Measurements from ENCODE around the gene CYB561. TPM values are rescaled to one million over a fixed set of nuclear protein-coding genes. Genes with fewer than 3 reads are reported as not detected.

Gene CYB561
- total RNA-seq, 1 donor = 5.1 TPM

DNA sequence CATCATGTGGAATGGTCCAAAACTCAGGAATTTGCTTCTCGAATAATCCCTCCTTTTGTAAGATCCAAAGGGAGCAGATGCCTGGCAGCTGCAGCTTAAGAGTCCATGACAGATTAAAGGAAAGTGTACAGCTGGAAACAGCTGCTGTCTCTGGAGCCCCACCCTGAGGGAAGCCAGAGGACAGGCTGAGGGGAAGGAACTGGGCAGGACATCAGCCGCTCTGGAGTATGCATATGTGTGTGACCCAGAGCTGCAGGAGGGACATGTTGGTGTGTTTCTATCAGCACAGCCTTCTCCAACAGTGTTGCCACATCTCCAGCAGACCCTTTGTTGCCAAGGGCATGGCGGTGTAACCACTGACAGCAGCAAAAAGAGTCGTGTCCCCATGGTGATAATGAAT, 46.2 kb downstream of the CYB561 start:
- Histone ChIP-seq H3K4me3 (ENCODE audit: low read length) (no peak overlapping the region), H3K9me3 (ENCODE audit: low read depth, low read length) (no peaks in the 10 kb centered on the region), H3K4me1 (ENCODE audit: insufficient read depth, low read length) (no peaks in the 10 kb centered on the region), H3K27me3 (ENCODE audit: insufficient read depth, low read length) (no peaks in the 10 kb centered on the region)

DNA sequence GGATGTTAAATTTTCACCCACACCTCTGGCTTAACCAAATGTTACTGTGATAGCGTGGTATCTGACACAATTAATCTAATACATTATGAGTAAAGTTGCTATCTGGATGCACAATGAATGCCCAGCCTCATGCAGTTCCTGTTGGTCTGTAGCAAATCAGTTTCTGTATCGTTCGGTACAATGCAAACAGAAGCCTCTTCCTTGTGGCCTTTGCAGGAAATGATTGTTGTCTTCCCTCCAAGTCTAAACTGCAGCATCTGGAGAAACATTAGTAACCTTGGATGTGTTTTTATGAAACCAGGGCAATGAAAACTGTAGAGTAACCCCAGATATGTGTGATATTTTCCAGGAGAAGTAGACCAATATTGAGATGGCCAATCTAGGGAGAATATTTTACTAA, 46.8 kb downstream of the CYB561 start:
- no peaks in the 10 kb centered on the region for H3K9me3 ChIP-seq (ENCODE audit: low read depth, low read length)

DNA sequence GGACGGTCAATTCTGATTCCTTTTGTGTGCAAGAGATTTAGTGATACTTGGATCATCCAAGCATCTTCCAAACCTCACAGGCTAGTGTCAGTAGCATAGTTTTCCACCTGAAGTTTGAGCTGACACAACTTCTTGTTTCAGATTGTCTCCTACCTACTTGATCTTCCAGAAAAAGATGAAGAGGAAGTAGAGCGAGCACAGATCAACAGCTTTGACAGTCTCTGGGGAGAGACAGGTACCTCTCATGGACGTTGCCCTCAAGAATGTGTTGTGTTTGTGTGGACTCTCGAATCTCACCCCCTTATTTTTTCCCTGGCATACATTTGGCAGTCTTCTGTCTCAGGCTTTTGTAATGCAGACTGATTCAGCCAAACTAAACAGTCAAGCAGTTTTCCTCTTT, 47.4 kb downstream of the CYB561 start:
- no peaks in the 10 kb centered on the region for H3K27me3 ChIP-seq (ENCODE audit: insufficient read depth, low read length)

More for the DNA sequence above, 46.8 kb downstream of the CYB561 start:
- Histone ChIP-seq H3K4me3 (ENCODE audit: low read length) (no peak overlapping the region), H3K4me1 (ENCODE audit: insufficient read depth, low read length) (no peaks in the 10 kb centered on the region), H3K27me3 (ENCODE audit: insufficient read depth, low read length) (no peaks in the 10 kb centered on the region)

DNA sequence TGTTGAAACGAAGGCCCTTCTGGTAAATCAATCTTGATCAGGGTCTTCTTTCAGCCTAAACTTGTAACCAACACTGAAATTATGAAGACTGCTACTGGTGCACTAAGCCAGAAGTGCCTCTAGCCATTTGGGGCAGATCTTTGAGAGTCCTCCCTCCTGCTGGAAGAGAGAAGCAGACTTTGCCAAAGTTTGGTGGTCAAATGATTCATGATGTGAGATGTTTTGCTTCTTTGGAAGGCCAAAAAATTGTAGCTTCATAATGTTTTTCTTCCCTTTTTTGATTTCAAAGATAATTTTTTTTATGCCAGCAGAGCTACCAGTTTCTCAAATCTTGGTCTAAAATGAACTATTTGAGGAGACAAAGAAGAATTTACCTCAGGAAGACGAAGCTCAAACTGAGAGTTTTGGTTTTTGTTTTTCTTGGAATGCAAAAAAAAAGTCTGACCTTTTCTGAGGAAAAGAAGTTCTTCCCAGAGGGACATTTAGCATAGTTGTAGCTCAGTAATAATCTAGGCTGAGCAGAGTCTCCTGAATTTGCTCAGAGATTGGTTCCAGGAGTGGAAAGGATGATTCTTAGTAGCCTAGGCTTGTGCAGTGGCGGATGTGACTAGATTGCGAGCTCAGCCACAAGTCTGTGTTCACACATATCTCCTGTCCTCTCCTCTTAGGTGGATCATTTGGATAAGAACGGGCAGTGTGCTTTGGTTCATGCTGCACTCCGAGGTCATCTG, 50.9 kb downstream of the CYB561 start:
- H3K4me3 ChIP-seq (ENCODE audit: low read length) = no peak overlapping the region
- H3K9me3 ChIP-seq (ENCODE audit: low read depth, low read length) = no peaks in the 10 kb centered on the region
- no peaks in the 10 kb centered on the region for H3K27me3 ChIP-seq (ENCODE audit: insufficient read depth, low read length)
- H3K4me1 ChIP-seq (ENCODE audit: insufficient read depth, low read length) = no peaks in the 10 kb centered on the region

More for the DNA sequence above, 47.4 kb downstream of the CYB561 start:
- no peak overlapping the region for H3K4me3 ChIP-seq (ENCODE audit: low read length)
- no peaks in the 10 kb centered on the region for H3K4me1 ChIP-seq (ENCODE audit: insufficient read depth, low read length)
- no peaks in the 10 kb centered on the region for H3K9me3 ChIP-seq (ENCODE audit: low read depth, low read length)

DNA sequence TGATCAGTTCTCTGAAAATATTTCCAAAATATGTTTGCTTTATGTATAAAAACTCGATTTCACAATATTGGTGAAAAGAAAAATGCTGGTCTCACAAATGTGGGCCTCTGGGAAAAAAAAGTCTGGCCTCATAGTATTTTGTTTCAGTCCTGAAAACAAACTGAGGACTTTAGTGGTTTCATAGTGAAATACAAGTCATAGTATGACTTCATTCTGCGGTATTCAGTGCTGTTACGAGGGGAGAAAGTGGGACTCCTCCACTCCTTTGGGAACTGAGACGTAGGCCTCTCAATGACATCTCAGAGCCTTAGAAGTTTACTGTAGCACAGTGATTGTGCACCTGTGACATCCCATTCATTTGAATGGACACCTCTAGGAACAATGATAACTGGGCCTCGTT, 56.0 kb downstream of the CYB561 start:
- Histone ChIP-seq H3K4me3 (ENCODE audit: low read length) (no peak overlapping the region), H3K27me3 (ENCODE audit: insufficient read depth, low read length) (no peaks in the 10 kb centered on the region), H3K9me3 (ENCODE audit: low read depth, low read length) (no peaks in the 10 kb centered on the region), H3K4me1 (ENCODE audit: insufficient read depth, low read length) (no peaks in the 10 kb centered on the region)

DNA sequence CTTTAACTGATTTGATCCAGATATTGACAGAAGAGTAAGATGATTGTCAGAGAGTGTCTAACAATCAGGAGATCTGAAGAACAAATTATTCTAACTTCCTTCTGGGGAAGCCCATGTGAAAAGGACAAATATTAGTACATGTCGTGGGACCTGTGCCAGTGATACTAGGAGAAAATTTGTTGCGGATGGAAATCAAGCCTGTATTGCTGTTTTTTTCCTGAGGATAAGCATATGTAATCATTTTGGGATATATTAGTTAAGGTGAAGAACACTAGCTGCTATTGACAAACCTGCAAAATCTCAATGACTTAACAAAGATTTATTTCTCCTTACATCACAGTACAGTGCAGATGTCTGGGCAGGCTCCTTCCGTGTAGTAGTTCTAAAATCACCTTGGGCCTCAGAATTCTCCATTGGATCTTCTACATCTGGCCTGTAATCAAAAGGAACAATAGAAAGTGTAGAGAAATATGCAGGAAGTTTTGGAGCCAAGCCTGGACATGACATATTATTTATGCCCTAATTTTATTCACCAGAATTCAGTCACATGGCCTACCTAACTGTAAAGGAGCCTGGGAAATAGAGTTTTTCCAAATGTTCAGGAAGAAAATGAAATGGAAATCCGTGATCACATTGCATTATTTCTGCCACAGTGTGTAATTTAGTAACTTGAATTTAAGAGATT, 58.3 kb downstream of the CYB561 start:
- H3K9me3 ChIP-seq (ENCODE audit: low read depth, low read length) = no peaks in the 10 kb centered on the region
- no peak overlapping the region for H3K4me3 ChIP-seq (ENCODE audit: low read length)
- H3K27me3 ChIP-seq (ENCODE audit: insufficient read depth, low read length) = no peaks in the 10 kb centered on the region
- H3K4me1 ChIP-seq (ENCODE audit: insufficient read depth, low read length) = no peaks in the 10 kb centered on the region

DNA sequence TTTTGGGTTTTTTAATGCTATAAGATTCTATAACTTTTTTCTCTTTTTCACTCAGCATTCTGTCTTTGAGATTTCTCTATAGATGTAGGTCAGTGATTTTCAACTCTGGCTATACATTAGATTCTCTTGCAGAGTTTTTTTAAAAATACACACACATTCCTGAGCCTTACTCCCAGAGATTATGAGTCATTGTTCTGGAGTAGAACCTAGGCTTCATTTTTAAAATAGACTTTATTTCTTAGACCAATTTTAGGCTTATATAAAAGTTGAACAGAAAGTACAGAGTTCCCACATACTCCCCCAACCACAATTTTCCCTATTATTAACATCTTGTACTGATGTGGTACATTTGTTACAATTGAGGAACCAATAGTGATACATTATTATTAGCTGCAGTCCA, 63.3 kb downstream of the CYB561 start:
- Histone ChIP-seq H3K9me3 (ENCODE audit: low read depth, low read length) (no peaks in the 10 kb centered on the region), H3K27me3 (ENCODE audit: insufficient read depth, low read length) (no peaks in the 10 kb centered on the region), H3K4me3 (ENCODE audit: low read length) (no peak overlapping the region), H3K4me1 (ENCODE audit: insufficient read depth, low read length) (no peaks in the 10 kb centered on the region)

Other genes starting within 250 kb of the CYB561 start
- gene ACE, start 30.8 kb upstream of the CYB561 start, total RNA-seq = 1.3 TPM
- not detected for gene KCNH6, start 77.1 kb upstream of the CYB561 start, total RNA-seq
- gene DCAF7, start 104.2 kb upstream of the CYB561 start, total RNA-seq = 5.4 TPM
- gene TACO1, start 154.6 kb upstream of the CYB561 start, total RNA-seq = 15.3 TPM
- 120 TPM for gene MAP3K3, start 176.1 kb upstream of the CYB561 start, total RNA-seq

Data from mononuclear cell (primary cell).